Measurements from ENCODE around the gene PLEK2. TPM values are rescaled to one million over a fixed set of nuclear protein-coding genes. Genes with fewer than 3 reads are reported as not detected.

The PLEK2 gene
- total and polyA plus RNA-seq, 2 donors (not counting 3 experiments of a cell fraction or from before 2014, with no cell fraction given) = 1.4 to 3.8 TPM

GRCh38 chr14:67417633-67418032, 5.7 kb upstream of the PLEK2 start:
- no peak overlapping the region for H2AFZ ChIP-seq (ENCODE audit: low read depth, low read length)
- H3K27me3 ChIP-seq (ENCODE audit: control insufficient read depth in 2 of 2, insufficient read depth in 2 of 2, low read length in 2 of 2) = no peaks in the 10 kb centered on the region
- peaks cover 28% of the 10 kb centered on the region for H3K4me1 ChIP-seq (ENCODE audit: control insufficient read depth, extremely low read depth, insufficient read depth, low read length)
- H3K79me2 ChIP-seq (ENCODE audit: control insufficient read depth, insufficient read depth, low read length) = no peaks in the 10 kb centered on the region
- ChIA-PET CTCF (interaction anchor here (1.2 to 3.5 kb wide), 3 partner anchors 9 to 287 kb away, joined by 3 to 10 read pairs (median 3); no protein-coding TSS in a partner anchor), POLR2A (no interaction called here)
- BruUV-seq (replicated peaks) = no TSS peak
- H3K4me3 ChIP-seq (replicated peaks in 1 of 3; ENCODE audit: insufficient read depth in 1 of 3, low read depth in 1 of 3, low read length in 3 of 3) = no peak overlapping the region
- FAIRE-seq = no peak
- H4K20me1 ChIP-seq (replicated peaks; ENCODE audit: control insufficient read depth, extremely low read depth, insufficient read depth, low read length) = no peaks in the 10 kb centered on the region
- no peak for DNase-seq (ENCODE audit: low read depth, low spot score)
- H3K4me2 ChIP-seq (ENCODE audit: insufficient read depth, low read length) = no peak overlapping the region
- intact Hi-C loops (cut with micrococcal nuclease) (no loop called here), dilution Hi-C loops (cut with MboI; ENCODE audit: extremely low pct_ligation_motif_present, low sequenced_read_pairs) (no loop called here)
- H3K36me3 ChIP-seq (ENCODE audit: control insufficient read depth in 2 of 2, extremely low read depth in 1 of 2, insufficient read depth in 2 of 2, low read length in 2 of 2) = no peaks in the 10 kb centered on the region
- TF ChIP-seq JUN (IDR thresholded peaks at IDR 0.05; ENCODE audit: borderline replicate concordance, insufficient read depth, insufficient read length, low read depth) (no peak), FOS (IDR thresholded peaks at IDR 0.05; ENCODE audit: borderline replicate concordance, insufficient read depth, low read length) (no peak), MYC (IDR thresholded peaks at IDR 0.05; ENCODE audit: low read depth, low read length) (no peak), POLR2AphosphoS5 (IDR thresholded peaks at IDR 0.05; ENCODE audit: insufficient read depth, low read depth, low read length) (no peak), POLR2A (IDR thresholded peaks at IDR 0.05; ENCODE audit: low read depth, low read length) (no peak)
- no peaks in the 10 kb centered on the region for H3K9me3 ChIP-seq (replicated peaks; ENCODE audit: control insufficient read depth, insufficient read depth, low read length)
- H3K9me1 ChIP-seq (replicated peaks; ENCODE audit: control insufficient read depth, extremely low read depth, insufficient read depth, low read length) = no peaks in the 10 kb centered on the region
- H3K9ac ChIP-seq (replicated peaks; ENCODE audit: extremely low read depth, insufficient read depth, low read length) = no peak overlapping the region
- no peak overlapping the region for H3K27ac ChIP-seq (ENCODE audit: insufficient read depth, low read depth, low read length)

GRCh38 chr14:67416810-67417209, 4.8 kb upstream of the PLEK2 start:
- Histone ChIP-seq H4K20me1 (replicated peaks; ENCODE audit: control insufficient read depth, extremely low read depth, insufficient read depth, low read length) (no peaks in the 10 kb centered on the region), H3K36me3 (ENCODE audit: control insufficient read depth in 2 of 2, extremely low read depth in 1 of 2, insufficient read depth in 2 of 2, low read length in 2 of 2) (no peaks in the 10 kb centered on the region), H3K79me2 (ENCODE audit: control insufficient read depth, insufficient read depth, low read length) (no peaks in the 10 kb centered on the region), H3K27me3 (ENCODE audit: control insufficient read depth in 2 of 2, insufficient read depth in 2 of 2, low read length in 2 of 2) (no peaks in the 10 kb centered on the region), H3K27ac (ENCODE audit: insufficient read depth, low read depth, low read length) (no peak overlapping the region), H3K4me2 (ENCODE audit: insufficient read depth, low read length) (no peak overlapping the region), H3K4me1 (ENCODE audit: control insufficient read depth, extremely low read depth, insufficient read depth, low read length) (peaks cover 30% of the 10 kb centered on the region), H3K9me1 (replicated peaks; ENCODE audit: control insufficient read depth, extremely low read depth, insufficient read depth, low read length) (no peaks in the 10 kb centered on the region), H3K4me3 (replicated peaks in 1 of 3; ENCODE audit: insufficient read depth in 1 of 3, low read depth in 1 of 3, low read length in 3 of 3) (no peak overlapping the region), H3K9ac (replicated peaks; ENCODE audit: extremely low read depth, insufficient read depth, low read length) (no peak overlapping the region), H3K9me3 (replicated peaks; ENCODE audit: control insufficient read depth, insufficient read depth, low read length) (no peaks in the 10 kb centered on the region), H2AFZ (ENCODE audit: low read depth, low read length) (no peak overlapping the region)
- CTCF ChIA-PET = interaction anchor here (1.4 to 3.5 kb wide), 4 partner anchors 10 to 287 kb away, joined by 3 to 10 read pairs (median 6); no protein-coding TSS in a partner anchor
- POLR2A ChIA-PET = no interaction called here
- no peak for DNase-seq (ENCODE audit: low read depth, low spot score)
- dilution Hi-C loops (cut with MboI; ENCODE audit: extremely low pct_ligation_motif_present, low sequenced_read_pairs) = no loop called here
- intact Hi-C loops (cut with micrococcal nuclease) = no loop called here
- TF ChIP-seq CTCF (IDR thresholded peaks at IDR 0.05; ENCODE audit: extremely low read depth in 1 of 2, insufficient read depth in 1 of 2, low read depth in 1 of 2, low read length in 2 of 2) = no peak
- no peak for TF ChIP-seq MYC (IDR thresholded peaks at IDR 0.05; ENCODE audit: low read depth, low read length)
- TF ChIP-seq, protein P1, sequence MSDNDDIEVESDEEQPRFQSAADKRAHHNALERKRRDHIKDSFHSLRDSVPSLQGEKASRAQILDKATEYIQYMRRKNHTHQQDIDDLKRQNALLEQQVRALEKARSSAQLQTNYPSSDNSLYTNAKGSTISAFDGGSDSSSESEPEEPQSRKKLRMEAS (IDR thresholded peaks at IDR 0.05; ENCODE audit: insufficient read depth, insufficient read length) = no peak
- no peak for FAIRE-seq
- BruUV-seq (replicated peaks) = no TSS peak
